ENCODE measurements around the gene TMEM120B.
"Not testable (repeated sequence)": the region's sequence is repeated elsewhere in the genome, so short reads cannot be mapped to it uniquely, and the experiment has no call there.

The TMEM120B gene

DNA sequence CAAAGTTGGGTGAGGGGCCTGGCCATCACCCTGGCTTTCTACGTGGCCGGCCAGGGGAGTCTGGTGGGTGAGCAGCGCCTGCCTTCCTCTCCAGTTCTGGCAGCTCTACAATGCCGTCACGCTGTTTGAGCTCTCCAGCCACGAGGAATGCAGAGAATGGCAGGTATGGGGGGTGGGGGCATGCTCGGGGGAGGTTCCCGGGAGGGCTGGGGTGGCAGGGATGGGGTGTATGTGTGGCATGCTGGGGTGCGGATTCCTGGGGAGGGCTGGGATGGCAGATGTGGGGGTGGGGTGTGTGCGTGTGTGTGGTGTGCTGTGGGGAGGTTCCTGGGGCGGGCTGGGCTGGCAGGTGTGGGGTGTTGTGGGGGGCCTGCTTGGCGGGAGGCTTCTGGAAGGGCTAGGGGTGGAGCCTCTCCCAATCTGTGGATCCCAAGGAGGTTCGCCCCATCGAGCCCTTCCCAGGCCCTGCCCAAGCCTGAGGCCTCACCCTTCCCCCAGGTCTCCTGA, 62.5 kb downstream of the TMEM120B start:
- no peak for DNase-seq (ENCODE audit: low spot score)

DNA sequence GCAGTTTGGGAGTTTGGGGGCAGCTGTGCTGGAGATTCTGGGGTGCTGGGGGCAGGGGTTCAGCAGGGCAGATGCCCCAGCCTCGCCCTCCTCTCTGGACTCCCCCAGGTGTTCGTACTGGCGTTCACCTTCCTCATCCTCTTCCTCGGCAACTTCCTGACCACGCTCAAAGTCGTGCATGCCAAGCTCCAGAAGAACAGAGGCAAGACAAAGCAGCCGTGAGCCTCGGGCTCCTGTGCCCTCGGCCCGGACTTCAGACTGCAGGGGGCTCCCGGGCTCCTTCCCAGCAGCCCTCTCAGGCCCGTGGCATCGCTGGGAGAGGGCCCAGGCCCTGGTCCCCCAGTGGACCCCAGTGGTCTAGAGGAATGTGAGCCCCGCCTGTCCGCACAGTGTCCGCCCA, 62.9 kb downstream of the TMEM120B start:
- DNase-seq (ENCODE audit: low spot score), result no peak

DNA sequence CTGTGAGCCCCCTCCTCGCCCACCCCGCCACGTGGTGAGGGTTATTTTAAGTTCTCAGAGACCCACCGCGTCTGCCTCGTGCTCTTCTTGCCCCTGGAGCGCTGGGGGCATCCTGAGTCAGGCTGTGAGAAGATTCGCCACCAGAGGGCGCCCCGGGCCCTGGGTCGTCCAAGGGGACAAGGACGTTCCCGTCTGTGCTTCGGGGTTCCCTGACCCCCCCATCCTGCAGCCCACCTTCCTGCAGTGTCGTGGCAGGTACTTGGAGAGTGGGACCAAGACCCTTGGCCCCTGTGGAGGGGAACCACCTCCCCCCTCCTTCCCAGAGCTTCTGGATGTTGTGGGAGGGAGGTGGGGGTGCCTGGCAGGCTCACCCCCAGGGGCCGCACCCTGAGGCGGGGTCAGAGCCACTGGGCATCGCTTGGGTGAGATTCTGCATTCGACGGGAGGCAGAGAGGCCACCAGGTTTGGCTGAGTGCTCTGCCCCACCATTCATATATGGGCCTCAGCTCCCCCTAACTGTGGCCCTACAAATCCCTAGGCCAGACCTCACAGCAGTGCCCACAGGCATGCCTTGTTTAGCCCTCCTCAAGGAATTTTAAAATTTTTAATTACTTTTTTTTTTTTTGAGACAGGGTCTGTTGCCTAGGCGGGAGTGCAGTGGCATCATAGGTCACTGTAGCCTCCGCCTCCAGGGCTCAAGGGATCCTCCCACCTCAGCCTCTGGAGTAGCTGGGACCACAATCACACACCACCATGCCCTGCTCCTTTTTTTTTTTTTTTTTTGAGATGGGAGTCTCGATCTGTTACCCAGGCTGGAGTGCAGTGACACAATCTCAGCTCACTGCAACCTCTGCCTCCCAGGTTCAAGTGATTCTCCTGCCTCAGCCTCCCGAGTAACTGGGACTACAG, 63.9 kb downstream of the TMEM120B start:
- no peak for DNase-seq (ENCODE audit: low spot score)

DNA sequence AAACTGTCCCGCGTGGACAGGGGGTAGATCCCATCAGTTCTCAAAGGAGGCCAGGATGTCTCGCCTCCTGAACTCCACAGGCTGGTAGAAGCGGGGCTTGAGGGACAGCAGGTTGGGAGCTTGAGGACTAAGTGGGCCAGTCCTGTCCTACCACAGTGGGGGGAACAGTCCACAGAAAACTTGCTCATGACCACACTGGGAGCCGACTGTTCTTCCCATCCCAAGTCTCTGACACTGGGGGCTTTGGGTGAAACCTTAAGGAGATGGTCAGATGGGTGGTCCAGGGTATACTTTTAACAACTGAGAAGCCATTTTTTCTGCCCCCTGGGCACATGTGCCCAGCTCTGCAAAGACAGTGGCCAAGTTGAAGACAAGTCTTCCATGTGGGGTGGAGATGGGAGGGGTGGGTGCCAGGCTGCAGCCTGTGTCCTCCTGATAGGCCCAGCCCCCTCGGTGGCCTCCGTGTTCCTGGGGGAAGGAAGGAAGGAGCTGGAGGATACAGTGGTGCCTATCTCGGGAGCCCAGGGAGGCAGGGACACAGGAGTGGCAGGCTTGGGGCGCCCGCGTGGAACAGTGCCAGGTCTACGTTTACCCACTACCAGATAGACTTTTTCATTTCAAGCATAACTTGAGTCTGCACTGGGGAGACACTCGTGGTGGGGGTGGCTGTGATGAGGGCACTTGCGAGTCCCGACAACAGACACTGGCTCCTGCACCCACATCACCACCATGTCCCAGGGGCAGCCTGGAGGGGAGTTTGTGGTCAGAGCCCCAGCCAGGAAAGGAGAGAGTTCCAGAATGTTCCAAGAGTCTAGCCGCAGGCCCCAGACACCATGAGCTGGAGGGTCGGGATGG, 66.2 kb downstream of the TMEM120B start:
- no peak for DNase-seq (ENCODE audit: low spot score)

DNA sequence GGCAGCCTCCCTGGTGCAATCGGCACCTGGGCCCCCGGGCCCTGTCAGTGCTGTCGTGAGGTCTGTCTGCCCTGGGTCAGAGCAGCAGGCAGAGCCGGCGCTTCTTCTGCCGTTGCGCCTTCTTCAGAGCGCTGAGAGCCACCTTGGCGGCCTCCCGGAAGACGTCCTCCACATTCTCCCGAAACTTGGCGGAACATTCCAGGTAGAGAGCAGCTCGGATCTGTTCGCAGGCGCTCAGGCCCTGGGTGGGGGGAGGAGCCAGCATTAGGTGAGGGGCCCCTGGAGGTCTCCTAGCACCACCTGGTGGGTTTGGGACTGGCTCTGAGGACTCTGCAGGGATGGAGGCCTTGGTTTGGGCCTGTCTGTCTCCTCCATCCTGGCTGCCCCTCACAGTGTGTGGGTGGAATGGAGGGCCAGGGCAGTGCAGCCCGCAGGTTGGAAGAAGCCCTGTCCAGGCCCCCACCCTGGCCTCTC, 66.9 kb downstream of the TMEM120B start:
- DNase-seq (ENCODE audit: low spot score), result no peak

DNA sequence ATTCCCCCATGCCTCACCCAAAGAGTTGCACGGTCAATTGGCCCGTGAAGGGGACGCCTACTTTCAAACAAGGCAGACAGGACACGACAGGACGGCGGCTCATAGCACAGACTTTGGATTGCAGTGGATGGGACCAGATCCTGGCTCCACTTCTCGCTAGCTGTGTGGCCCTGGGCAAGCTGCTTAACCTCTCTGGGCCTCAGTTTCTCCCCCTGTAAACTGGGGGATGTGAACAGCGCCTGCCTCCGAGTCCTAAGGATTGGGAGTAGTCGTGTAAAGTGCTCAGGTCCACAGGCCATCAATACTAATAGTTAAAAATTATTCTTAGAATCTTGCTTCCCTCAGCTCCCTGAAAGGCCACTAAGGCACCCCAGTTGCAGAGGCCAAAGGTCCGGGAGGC, 67.9 kb downstream of the TMEM120B start:
- DNase-seq (ENCODE audit: low spot score), result no peak

DNA sequence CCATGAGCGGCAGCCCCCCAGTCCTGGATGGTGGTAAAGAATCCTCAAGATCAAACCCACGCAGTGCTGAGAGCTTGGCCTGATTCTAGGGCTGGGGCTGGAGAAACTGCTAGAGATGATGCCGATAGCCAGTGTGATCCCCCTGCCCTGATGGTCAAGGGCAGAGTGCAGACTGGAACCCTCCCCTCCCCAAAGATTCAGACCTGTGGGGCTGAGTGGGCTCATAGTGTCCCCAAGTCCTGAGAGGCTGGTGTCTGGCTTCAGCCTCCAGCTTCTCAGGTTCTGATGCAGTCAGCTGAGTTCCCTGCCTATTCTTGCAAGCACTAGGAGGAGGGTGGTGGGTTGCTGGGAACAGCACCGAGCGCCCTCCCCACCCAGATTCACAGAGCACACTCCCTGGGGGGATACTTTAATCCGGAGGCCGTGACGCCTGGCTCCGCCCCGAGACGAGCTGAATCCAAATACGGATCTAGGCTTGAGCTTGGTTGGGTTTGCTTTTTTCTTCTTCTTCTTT, 69.0 kb downstream of the TMEM120B start:
- DNase-seq (ENCODE audit: low spot score), result no peak

DNA sequence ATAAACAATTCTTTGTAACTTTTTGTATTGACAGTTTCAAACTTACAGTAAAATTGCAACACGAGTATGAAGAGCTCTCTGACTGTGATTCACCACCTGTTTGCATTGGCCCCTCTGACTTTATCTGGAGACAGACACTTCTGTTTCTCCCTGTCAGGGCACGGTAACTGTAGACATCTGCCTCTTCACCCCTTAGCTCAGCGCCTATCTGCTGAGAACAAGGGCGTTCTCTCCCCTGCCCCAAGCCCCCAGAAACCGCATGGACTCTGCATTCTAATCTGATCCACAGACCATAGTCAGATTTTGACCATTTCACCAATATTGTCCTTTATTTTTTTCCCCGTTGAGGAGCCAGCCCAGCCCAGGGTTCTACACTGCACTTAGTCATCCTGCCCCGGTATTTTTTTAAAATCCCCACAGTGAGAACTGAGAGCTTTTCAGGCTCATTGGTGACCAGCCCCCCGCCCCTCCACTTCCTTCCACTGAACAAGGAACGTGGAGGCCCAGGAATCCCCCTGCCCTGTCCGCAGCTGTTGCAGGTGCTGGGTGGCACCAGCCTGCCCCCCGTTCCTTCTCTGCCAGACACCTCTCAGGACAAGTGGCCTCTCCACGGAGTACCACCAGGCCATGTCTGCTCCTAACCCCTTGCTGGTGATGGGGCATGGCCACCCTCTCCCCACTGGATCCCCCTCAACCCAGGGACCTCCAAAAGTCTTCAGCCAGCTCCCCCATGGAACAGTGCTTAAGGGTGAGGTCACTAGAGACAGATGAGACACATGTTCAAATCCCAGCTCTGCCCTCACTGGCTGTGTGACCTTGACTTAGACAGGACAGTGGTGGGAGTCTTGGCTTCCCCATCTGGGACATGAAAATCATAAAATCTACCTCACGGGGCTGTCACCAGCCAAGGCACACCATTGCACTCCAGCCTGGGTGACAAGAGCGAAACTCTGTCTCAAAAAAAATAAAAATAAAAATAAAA, 69.7 kb downstream of the TMEM120B start:
- DNase-seq (ENCODE audit: low spot score), result no peak

DNA sequence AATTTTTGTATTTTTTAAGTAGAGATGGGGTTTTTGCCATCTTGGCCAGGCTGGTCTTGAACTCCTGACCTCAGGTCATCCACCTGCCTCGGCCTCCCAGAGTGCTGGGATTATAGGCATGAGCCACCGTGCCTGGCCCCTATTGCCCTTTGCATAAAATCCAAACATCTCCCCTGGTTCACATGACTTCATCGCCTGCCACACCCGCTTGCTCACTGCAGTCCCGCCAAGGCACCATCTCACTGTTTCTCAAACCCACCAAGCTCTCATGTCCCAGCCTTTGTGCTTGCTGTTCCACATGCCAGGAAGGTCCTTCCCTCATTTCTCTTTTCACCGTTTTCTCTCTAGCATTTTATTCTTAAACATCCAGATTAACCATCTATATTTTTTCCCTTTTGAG, 71.2 kb downstream of the TMEM120B start:
- no peak for DNase-seq (ENCODE audit: low spot score)

DNA sequence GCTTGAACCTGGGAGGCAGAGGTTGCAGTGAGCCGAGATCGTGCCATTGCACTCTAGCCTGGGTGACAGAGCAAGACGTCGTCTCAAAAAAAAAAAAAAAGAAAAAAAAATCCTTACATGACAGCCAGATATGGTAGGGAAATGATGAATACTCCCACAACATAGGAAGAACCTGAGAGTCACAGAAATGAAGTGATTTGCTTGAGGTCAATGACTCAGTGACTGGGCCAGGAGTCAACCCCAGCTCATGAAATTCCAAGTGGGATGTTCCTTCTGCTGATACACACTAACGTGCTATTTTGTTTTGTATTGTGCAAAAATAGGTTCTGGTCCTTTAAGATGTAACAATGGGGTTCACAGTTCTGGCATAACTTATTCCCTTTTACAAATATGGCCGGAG, 71.9 kb downstream of the TMEM120B start:
- no peak for DNase-seq (ENCODE audit: low spot score)

DNA sequence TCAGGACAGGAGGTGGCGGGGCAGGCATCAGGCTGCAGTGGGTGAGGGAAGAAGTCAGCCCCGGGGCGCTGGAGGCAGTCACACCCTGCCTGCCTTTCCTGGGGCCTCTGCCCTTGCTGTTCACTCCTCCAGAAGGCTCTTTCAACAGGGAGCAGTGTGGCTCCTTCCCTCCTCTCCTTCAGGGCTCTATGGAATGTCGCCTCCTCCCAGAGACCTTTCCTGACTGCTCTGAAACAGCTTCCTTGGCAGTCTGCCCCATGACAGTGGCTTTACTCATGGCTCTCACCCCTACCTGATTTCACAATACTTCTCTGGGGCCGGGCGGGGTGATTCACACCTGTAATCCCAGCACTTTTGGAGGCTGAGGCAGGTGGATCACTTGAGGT, 73.9 kb downstream of the TMEM120B start:
- no peak for DNase-seq (ENCODE audit: low spot score)

DNA sequence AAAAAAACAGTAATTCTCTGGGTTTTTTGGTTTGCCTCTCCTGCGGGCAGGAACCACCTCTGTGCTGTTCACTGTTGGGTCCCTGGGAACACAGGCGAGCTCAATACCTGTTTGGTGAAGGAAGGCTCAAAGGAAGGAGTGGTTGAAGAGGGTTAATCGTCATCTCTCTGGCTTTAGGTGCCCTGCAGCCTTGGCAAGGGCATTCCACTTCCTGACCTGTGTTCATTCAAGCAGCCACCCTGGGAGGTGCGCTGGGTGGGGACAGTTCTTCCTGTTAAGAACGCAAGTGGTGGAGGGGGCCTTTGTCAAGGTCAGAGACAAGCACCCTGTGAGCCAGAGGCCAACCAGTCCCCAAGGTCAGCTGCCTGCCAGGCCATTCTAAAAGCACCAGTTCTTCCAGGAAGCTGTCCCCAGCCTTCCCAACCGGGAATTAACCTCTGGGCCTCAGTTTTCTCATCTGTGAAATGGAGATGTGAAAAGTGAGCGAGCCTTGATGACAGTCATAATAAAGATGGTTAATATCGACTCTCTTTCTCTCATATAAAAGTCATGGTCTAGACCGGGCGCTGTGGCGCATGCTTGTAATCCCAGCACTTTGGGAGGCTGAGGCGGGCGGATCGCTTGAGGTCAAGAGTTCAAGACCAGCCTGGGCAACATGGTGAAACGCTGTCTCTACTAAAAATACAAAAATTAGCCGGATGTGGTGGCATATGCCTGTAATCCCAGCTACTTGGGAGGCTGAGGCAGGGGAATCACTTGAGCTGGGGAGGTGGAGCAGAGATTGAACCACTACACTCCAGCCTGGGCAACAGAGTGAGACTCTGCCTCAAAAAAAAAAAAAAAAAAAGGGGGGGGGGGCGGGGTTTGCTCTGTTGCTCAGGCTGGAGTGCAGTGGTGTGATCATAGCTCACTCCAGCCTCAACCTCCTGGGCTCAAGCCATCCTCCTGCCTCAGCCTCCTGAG, 74.8 kb downstream of the TMEM120B start:
- DNase-seq (ENCODE audit: low spot score), result no peak

DNA sequence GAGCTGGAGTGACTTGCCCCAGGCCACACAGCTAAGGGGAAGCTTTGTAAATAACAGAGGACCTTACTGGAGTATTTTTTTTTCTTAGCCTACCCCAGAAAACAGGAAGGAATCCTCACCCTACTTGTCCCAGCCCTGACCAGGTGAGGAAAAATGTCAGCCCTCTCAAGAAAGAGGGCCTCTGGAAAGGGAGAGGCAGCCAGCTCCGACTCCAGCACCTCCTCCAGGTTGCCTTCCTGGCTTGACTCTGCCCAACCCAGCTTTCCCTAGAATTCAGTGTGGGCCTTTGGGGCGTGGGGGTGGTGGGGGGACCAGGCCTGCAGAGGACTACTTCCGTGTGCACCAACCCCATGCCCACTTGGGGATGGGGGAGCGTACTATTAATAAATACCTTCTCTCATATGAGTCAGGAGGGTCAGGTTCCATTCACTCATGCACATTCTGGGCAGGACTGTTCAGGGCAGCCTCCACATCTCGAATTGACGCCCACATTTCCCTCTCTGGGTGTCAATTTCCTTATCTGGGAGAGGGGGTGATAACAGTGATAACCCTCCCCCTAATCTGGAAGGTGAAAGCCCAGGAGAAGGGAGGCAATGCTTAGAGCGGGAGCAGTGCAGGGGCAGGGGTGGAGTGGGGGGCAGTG, 75.7 kb downstream of the TMEM120B start:
- no peak for DNase-seq (ENCODE audit: low spot score)

DNA sequence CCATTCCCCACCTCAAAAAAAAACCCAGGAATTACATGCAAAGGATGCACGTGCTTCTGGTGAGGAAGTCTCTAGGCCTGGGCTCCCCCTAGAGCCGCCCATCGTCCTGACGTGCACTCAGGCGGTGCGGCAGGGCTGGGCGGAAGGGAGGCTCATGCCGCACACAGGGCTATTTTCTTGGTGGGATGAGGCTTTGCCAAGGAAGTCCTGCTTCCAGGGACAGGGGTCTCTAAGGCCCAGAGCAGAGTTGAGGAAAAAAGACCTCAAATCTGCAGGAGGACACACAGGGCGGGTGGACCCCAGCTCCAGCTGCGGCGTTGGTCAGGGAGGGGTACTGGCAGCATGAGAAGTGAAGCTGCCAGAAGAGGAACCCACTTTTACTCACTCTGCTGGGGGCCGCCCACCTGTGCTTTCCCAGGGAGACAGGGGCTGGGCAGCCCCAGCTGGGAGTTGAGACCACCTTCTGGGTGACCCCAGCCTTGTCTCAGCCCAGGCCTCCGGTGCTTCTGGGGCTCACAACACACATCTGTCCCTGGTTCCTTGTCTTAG, 76.8 kb downstream of the TMEM120B start:
- no peak for DNase-seq (ENCODE audit: low spot score)

DNA sequence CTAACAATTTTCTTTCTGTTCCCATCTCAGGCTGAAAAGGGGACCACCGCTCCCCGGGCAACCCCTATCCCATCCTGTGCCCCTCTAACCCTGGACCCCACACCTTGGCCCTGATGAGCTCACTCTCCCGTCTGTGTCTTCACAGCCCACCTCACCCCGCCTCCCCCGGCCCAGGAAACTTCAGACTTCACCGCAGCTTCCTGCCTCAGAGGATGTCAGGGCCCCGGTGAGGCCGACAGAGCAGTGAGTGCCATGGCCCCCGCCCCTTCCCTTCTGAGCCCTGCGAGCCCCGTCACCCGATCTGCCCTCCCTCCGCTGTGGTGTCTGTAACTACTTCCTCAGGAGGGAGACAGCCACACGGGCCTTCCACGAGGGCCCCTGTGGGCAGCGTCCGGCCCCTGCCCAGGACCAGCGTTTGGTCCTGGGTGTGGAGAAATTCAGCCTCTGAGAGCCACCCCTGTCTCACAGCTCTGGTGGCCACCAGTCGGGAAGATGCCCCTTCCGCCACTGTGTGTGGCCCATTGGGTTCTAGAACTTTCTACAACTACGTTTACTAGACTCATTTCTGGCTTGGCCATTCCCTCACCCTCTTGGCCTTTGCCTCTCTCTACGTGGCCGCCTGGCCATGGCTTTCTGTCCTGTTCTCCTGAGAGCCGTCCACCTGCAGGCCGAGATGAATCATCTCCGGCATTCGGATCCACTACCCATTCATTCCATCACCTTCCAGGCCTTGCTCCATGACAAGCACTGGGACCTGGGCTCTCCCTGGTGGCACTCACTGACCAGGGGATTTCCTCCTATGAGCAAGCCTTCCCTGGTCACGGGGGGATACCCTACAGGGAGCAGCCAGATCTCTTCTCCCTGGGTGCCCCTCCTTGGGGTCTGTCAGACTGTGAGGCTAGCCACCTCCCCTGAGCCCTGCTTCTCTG, 77.5 kb downstream of the TMEM120B start:
- DNase-seq (ENCODE audit: low spot score), result no peak

DNA sequence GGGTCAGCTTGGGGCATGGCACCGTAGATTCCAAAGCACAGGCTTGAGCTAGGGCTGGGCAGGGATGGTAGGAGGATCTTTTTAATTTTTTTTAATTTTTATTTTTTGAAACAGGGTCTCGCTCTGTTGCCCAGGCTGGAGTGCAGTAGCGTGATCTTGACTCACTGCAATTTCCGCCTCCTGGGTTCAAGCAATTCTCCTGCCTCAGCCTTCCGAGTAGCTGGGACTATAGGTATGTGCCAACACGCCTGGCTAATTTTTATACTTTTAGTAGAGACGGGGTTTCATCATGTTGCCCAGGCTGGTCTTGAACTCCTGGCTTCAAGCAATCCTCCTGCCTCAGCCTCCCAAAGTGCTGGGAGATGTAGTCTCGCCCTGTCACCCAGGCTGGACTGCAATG, 78.2 kb downstream of the TMEM120B start:
- DNase-seq (ENCODE audit: low spot score), result not testable (repeated sequence)

DNA sequence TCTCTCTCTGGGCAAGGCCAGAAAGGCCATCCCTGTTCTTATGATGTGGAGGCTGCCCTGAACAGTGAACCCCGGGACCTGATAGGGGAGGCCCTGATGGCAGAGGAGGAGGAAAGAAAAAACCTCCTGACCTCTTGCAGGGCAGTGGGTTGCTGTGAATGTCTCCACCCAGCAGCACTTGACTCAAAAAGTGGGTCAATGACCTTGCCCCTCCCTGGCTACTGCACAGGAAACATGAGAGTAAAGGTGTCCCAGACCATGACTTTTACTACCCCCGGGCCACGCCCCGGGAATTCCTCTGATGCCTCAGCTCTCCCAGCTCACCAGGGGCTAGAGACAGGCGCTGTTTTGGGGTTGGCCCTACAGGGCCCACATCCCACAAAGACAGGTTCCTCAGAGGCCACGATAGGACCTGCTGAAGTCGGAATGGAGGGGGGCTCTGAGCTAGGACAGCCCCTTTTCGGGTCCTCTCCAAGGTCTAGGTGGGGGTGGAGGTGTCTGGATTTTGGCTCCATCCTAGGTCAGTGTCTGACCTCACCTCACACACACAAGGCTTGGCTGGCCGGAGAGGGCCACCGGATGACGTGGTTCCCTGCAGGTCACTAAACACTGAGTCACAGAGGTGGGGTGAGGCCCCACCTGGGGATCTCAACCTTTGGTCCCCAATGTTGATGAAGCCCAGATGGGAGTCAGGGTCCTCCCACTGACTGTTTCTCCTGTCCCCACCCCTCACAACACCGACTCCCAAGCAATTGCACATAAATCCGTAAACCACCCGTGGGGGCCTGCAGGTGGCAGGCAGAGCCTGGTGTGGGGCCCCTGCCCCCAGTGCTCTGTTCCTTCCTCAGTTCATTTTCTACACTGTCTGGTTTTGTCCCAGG, 79.4 kb downstream of the TMEM120B start:
- no peak for DNase-seq (ENCODE audit: low spot score)
